ENCODE results near the gene SHROOM3. TPM values are rescaled to one million over a fixed set of nuclear protein-coding genes. Genes with fewer than 3 reads are reported as not detected.

Gene SHROOM3
- total and polyA plus RNA-seq, 4 donors = 14.4 to 75.1 (median 47.3) TPM

DNA sequence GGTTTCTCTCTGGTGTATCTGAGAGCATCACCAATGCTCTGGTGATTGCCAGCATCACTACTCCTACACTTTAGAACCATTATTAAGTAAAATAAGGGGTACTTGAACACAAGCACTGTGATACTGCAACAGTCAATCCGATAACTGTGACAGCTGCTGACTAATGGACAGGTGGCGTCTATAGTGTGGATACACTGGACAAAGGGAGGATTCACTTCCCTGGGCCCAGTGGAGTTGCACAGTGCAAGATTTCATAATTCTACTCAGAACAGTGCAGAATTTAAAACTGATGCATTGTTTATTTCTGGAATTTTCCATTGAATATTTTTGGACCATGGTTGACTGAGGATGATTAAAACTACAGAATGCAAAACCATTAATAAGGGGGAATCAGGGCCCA is 97.8 kb downstream of the SHROOM3 start:
- WGBS, 2 donors = 69 to 71% methylated on average over 2 of the region's 2 CpGs
- no peak overlapping the region for H3K4me3 ChIP-seq
- no peaks in the 10 kb centered on the region for H3K9me3 ChIP-seq (ENCODE audit: control insufficient read depth in 4 of 4, insufficient read depth in 3 of 4, low read length in 3 of 4)
- H3K9ac ChIP-seq (ENCODE audit: insufficient read depth in 1 of 2, low read length in 2 of 2) = no peak overlapping the region
- TF ChIP-seq, protein P1, sequence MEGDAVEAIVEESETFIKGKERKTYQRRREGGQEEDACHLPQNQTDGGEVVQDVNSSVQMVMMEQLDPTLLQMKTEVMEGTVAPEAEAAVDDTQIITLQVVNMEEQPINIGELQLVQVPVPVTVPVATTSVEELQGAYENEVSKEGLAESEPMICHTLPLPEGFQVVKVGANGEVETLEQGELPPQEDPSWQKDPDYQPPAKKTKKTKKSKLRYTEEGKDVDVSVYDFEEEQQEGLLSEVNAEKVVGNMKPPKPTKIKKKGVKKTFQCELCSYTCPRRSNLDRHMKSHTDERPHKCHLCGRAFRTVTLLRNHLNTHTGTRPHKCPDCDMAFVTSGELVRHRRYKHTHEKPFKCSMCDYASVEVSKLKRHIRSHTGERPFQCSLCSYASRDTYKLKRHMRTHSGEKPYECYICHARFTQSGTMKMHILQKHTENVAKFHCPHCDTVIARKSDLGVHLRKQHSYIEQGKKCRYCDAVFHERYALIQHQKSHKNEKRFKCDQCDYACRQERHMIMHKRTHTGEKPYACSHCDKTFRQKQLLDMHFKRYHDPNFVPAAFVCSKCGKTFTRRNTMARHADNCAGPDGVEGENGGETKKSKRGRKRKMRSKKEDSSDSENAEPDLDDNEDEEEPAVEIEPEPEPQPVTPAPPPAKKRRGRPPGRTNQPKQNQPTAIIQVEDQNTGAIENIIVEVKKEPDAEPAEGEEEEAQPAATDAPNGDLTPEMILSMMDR (IDR thresholded peaks at IDR 0.05; ENCODE audit: control extremely low read depth, extremely low read depth) = no peak
- no peaks in the 10 kb centered on the region for H3K27me3 ChIP-seq (ENCODE audit: control insufficient read depth in 3 of 3, insufficient read depth in 3 of 3, low read length in 2 of 3)
- peaks cover 0 to 4% (median 3%) of the 10 kb centered on the region in 5 donors for H3K4me1 ChIP-seq (ENCODE audit: control insufficient read depth in 5 of 5, insufficient read depth in 5 of 5, low read length in 5 of 5)
- ATAC-seq (ENCODE audit: insufficient read depth, low FRiP score) (no peak), DNase-seq (no peak)
- H3K36me3 ChIP-seq (ENCODE audit: control insufficient read depth in 4 of 4, insufficient read depth in 4 of 4, low read length in 4 of 4) = no peaks in the 10 kb centered on the region
- no peak overlapping the region for H3K27ac ChIP-seq (ENCODE audit: low read depth in 1 of 2, low read length in 1 of 2)

DNA sequence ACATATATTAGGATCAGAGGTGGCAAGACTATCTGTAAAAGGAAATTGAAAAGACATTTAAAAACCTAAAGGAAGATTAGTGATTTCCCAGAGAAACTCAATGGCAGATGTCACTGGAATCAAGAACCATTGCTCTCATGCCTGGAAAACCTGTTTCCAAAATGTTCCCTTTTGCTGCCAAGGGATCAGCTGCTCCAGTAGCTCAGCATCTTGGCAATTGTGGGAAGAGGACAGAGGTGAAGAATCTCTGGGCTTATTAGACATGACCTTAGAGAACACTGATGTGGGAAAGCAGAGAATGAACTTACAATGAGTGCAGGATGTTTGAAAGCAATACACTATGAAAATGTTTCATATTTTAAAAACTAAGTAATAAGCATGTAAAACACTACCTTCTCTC is 98.3 kb downstream of the SHROOM3 start:
- Histone ChIP-seq H3K9ac (ENCODE audit: insufficient read depth in 1 of 2, low read length in 2 of 2) (no peak overlapping the region), H3K4me3 (no peak overlapping the region), H3K27me3 (ENCODE audit: control insufficient read depth in 3 of 3, insufficient read depth in 3 of 3, low read length in 2 of 3) (no peaks in the 10 kb centered on the region), H3K27ac (ENCODE audit: low read depth in 1 of 2, low read length in 1 of 2) (no peak overlapping the region), H3K4me1 (ENCODE audit: control insufficient read depth in 5 of 5, insufficient read depth in 5 of 5, low read length in 5 of 5) (peaks cover 0 to 4% (median 3%) of the 10 kb centered on the region in 5 donors), H3K9me3 (ENCODE audit: control insufficient read depth in 4 of 4, insufficient read depth in 3 of 4, low read length in 3 of 4) (no peaks in the 10 kb centered on the region), H3K36me3 (ENCODE audit: control insufficient read depth in 4 of 4, insufficient read depth in 4 of 4, low read length in 4 of 4) (no peaks in the 10 kb centered on the region)
- DNase-seq (no peak), ATAC-seq (ENCODE audit: insufficient read depth, low FRiP score) (no peak)
- TF ChIP-seq, protein P1 (IDR thresholded peaks at IDR 0.05; ENCODE audit: control extremely low read depth, extremely low read depth) = no peak

DNA sequence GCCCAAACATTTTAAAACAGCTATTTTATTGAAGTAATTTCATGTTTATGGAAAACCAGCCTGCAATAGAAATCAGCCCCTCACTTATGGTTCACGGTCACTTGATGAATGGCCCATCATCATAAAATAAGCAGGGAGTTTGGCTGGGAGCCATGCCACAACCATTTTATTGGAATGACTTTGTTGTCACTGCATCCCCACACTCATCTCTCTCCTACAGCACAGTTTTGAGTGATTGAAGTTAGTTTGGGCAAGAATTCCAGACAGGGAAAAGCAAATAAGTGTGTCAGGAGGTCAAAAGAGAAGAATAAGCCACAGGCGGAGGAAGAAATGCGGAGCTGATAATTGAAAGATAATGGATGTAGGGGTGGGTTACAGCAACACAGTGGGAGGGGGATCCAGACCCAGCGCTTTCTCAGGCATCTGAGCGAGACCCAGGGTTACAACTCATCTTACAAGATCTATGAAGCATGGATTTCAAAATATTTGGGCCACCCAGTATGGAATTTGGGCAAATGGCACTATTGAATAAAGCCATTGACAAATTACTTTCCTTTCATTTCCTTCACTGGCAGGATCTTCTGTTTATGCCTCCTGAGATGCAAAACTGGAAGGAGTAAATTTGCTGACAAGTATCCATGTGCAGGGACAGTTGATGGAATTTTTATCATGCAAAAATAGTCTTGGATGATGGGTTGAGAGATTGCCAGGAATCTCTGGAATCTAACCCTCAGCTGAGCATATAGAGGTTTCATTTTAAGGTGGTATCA is 100.8 kb downstream of the SHROOM3 start:
- ATAC-seq (ENCODE audit: insufficient read depth, low FRiP score) (no peak), DNase-seq (peak in 1 of 3 donors; percentile 26)
- WGBS, 2 donors = 72 to 80% methylated on average over 5 of the region's 5 CpGs
- Histone ChIP-seq H3K27ac (ENCODE audit: low read depth in 1 of 2, low read length in 1 of 2) (no peak overlapping the region), H3K36me3 (ENCODE audit: control insufficient read depth in 4 of 4, insufficient read depth in 4 of 4, low read length in 4 of 4) (no peaks in the 10 kb centered on the region), H3K4me3 (no peak overlapping the region), H3K9me3 (ENCODE audit: control insufficient read depth in 4 of 4, insufficient read depth in 3 of 4, low read length in 3 of 4) (no peaks in the 10 kb centered on the region), H3K27me3 (ENCODE audit: control insufficient read depth in 3 of 3, insufficient read depth in 3 of 3, low read length in 2 of 3) (no peaks in the 10 kb centered on the region), H3K4me1 (ENCODE audit: control insufficient read depth in 5 of 5, insufficient read depth in 5 of 5, low read length in 5 of 5) (peaks cover 0 to 8% (median 3%) of the 10 kb centered on the region in 5 donors), H3K9ac (ENCODE audit: insufficient read depth in 1 of 2, low read length in 2 of 2) (no peak overlapping the region)
- TF ChIP-seq, protein P1 (IDR thresholded peaks at IDR 0.05; ENCODE audit: control extremely low read depth, extremely low read depth) = no peak

DNA sequence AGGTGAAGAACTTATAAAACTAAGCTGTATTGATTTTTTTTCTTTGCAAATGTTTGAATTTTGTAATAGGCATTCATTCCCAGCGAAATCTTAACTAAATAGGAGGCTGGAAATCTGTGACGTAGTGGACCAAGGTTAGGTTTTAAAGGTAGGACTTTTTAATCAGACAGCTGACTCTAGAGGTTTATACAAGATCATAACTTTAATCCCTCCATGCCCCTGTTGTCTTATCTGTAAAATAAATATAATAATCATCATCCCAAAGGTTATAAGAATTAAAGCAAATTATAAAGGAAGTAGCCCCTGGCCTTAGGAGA is 101.3 kb downstream of the SHROOM3 start:
- H3K27ac ChIP-seq (ENCODE audit: low read depth in 1 of 2, low read length in 1 of 2) = no peak overlapping the region
- peaks cover 0 to 8% (median 3%) of the 10 kb centered on the region in 5 donors for H3K4me1 ChIP-seq (ENCODE audit: control insufficient read depth in 5 of 5, insufficient read depth in 5 of 5, low read length in 5 of 5)
- H3K9me3 ChIP-seq (ENCODE audit: control insufficient read depth in 4 of 4, insufficient read depth in 3 of 4, low read length in 3 of 4) = no peaks in the 10 kb centered on the region
- no peaks in the 10 kb centered on the region for H3K36me3 ChIP-seq (ENCODE audit: control insufficient read depth in 4 of 4, insufficient read depth in 4 of 4, low read length in 4 of 4)
- 83 to 94% methylated on average over 2 of the region's 2 CpGs for WGBS, 2 donors
- no peak overlapping the region for H3K4me3 ChIP-seq
- DNase-seq (no peak), ATAC-seq (ENCODE audit: insufficient read depth, low FRiP score) (no peak)
- no peak overlapping the region for H3K9ac ChIP-seq (ENCODE audit: insufficient read depth in 1 of 2, low read length in 2 of 2)
- no peaks in the 10 kb centered on the region for H3K27me3 ChIP-seq (ENCODE audit: control insufficient read depth in 3 of 3, insufficient read depth in 3 of 3, low read length in 2 of 3)
- TF ChIP-seq, protein P1 (IDR thresholded peaks at IDR 0.05; ENCODE audit: control extremely low read depth, extremely low read depth) = no peak
